CD4-positive, alpha-beta T cell treated with Interleukin-12 subunit alpha and Interleukin-12 subunit beta, for 1 hour (primary cell): Measurements from ENCODE around the gene ATP2A3.
"Not testable (repeated sequence)": the region's sequence is repeated elsewhere in the genome, so short reads cannot be mapped to it uniquely, and the experiment has no call there.

Source experiments
- DNase-seq: peaks from one replicate; pipeline ENCODE4 v3.0.0-alpha.2; 2020

ATP2A3 gene

DNA sequence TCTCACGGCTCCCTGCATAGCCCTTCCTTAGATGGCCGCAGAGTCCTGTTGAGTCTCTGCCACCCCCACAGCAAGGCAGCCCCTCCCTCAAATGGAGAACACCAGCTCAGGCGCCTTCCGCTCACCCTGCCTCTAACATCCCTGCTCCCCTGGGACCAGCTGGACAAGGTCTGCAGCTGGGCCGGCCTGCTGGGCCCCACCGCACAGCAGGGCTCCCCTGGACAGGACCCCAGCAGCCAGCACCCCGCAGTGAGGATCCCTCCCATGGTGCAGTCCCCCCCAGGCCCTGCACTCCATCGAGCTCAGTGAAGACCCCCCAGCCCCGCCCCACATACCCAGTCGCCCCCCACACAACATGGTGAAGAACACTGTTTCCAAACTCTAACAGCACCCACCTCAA, 10.2 kb downstream of the ATP2A3 start:
- no peak for DNase-seq

DNA sequence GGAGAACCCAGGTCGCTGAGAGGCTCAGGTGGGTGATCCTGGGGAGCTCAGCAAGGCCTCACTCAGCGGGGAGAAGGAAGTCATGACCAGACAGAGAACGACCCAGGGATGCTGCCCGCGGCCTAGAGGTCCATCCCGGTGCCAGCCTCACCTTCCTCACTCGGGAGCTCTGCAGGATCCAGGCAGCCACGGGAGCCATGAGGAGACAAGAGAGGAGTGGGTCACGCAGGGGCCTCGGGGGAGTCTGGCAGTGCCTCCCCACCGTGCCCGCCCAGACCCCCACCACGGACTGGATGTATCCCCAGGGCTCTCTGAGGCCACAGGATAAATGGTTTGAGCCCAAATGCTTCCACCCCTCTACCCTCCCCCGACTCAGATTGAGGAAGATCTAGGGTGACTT, 10.7 kb downstream of the ATP2A3 start:
- DNase-seq = no peak

DNA sequence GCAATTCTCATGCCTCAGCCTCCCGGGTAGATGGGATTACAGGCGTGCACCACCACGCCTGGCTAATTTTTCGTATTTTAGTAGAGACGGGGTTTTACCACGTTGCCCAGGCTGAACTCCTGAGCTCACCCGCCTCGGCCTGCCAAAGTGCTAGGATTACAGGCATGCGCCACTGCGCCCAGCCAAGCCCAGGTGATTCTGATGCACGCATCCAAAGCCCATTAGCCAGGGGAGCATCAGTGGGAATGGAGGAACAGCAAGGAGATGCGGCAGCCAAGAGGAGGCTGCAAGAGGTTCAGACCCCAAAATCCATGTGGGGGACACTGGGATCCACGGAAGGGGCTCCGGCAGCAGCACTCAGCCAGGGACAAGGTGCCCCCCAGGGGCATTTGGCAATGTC, 12.1 kb downstream of the ATP2A3 start:
- DNase-seq = no peak

DNA sequence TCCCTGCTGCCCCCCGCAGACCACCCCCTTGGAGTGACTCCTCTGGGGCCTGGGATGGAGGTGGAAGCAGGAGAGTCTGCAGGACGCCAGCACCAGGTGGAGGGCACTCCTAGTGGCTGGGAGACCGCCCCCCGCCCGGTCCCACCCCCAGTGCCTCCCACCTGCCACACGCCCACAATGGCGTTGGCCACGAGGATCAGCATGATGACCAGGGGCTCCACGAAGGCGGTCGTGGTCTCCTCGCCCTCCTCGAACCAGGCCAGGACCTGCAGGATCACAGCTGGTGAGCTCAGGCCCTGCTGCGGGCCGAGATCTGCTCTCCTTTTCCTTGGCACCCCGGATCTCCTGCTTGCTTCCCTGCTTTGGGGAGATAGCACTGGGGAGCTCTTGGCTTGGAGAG, 12.8 kb downstream of the ATP2A3 start:
- DNase-seq = no peak

DNA sequence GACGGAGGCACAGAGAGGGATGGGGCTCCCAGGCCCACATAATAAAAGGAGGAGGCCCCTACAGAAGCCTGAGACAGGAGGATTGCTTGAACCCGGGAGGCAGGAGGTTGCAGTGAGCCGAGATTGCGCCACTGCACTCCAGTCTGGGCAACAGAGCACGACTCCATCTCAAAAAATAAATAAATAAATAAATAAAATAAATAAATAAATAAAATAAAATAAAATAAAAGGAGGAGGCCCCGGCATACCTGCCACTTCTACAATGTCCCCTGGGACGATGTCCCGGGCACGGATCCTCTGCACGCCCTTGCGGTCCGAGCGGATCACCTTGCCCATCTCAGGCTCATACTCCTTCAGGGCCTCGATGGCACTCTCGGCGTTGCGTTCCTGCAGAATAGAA, 13.2 kb downstream of the ATP2A3 start:
- DNase-seq = no peak

DNA sequence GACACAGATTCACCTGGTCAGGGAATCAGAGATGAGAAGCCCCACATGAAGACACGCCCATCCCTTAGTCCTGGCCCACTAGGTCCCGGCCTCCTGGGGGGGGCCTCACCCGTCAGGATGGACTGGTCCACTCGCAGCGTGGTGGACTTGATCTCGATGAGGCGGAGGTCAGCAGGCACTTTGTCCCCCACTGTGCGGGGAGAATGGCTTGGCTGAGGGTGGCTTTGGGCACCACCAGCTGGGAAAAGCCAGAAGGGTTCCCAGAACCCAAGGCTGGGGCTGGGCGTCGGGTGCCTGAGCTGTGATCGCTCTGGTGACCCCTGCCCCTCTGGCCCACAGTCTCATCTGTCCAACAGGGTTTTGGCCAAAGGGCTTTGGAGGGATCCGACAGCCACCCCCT, 13.7 kb downstream of the ATP2A3 start:
- DNase-seq = no peak

DNA sequence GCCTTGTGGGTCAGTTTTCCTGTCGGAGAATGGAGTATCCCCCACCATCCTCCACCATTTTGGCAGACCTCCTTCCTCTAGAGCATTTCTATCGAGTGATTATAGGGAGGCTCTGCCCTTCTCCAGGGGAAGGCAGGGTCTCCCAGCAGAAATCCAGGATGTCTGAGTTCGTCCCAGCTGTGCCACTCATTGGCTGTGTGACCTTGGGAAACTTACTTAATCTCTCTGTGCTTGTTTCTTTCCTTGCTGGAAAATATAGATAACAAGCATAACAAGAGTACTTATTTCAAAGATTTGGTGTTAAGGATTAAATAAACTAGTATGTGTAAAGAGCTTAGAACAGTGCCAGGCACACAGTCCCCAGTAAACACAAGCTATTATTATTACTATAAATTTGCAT, 14.8 kb downstream of the ATP2A3 start:
- no peak for DNase-seq

DNA sequence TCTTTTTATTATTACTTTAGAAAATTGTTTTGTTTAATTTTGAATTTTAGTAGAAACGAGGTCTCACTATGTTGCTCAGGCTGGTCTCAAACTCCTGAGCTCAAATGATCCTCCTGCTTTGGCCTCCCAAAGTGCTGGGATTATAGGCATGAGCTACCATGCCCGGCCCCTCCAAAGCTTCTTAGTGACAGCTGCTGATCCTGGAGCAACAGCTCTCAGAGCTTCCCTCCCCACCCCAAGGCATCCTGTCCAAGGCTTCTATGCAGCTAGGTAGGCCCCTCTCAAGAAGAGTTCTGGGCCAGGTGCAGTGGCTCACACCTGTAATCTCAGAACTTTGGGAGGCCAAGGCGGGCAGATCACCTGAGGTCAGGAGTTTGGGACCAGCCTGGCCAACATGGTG, 15.7 kb downstream of the ATP2A3 start:
- DNase-seq = not testable (repeated sequence)

DNA sequence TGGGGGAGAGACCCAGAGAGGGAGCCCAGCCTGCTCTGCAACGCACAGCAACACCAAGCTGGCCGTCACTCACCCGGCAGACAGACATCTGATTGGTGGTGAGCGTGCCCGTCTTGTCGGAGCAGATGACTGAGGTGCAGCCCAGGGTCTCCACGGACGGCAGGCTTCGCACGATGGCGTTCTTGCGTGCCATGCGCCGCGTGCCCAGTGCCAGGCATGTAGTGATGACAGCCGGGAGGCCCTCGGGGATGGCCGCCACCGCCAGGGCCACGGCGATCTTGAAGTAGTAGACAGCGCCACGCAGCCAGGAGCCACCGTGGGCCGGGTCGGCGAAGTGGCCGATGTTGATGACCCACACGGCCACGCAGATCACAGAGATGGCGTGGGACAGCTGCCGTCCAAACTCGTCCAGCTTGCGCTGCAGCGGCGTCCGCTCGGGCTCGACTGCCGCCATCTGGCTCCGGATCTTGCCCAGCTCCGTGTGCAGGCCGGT, 16.9 kb downstream of the ATP2A3 start:
- DNase-seq = no peak

DNA sequence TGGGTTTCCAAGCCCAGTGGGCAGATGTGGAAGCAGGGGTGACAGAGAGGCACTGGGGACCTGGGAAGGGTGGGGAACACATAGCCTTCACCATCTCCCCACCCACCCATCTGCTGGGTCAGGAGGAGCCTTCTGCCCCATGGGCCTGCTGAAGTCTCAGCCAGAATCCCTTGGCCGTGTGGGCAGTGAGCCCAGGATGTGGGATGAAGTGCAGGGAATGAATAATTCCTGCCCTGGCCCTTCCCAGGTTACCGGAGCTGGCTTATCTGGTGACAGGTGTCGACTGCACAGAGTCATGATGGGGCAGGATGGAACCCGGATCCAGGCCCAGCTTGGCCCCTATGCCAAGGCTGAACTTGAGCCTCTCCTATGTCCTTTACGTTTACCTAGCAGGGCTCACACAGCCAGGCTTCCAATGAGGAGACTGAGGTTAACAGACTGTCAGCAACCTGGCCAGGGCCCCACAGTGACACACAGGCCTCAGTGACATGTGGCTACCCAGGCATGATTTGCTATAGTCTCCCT, 17.5 kb downstream of the ATP2A3 start:
- no peak for DNase-seq

DNA sequence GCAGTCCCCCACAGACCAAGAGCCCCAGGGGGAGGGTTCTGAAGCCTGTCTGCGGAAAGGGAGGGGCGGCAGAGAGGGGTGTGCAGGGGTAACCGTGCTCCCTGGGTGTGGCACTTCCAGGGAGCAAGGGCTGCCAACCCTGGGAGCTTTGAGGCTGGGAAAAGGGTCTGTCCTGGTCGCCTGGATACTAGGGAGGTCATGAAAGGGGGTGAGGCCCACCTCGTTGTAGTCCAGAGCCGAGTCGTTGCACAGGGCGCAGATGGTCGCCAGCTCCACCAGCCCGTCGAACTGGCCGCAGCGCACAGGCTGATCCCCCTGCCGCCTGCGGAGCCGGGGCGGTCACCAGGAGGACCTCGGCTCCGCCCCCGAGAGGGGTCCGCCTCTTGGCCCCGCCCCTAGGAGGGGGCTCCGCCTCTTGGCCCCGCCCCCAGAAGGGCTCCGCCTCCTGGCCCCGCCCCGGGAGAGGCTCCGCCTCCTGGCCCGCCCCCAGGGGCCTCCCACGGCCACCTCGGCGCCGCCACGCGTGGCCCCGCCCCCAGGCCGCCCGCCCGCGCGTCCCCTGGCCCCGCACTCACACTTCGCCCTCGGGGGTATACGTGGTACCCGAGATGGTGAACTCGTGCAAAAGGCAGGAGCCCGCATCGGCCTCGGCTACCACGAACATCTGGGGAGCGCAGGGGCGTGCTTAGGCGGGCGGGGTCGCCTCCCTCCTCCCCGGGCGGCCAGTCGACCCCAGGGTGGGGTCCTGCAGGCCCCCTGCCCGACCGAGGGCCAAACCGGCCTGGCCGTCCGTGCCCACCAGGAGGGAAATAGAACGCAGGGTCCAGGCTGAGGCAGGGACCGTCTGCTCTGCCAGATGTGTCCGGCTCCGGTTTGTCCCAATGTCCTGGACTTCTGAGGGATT, 19.5 kb downstream of the ATP2A3 start:
- DNase-seq = peak; percentile 48

DNA sequence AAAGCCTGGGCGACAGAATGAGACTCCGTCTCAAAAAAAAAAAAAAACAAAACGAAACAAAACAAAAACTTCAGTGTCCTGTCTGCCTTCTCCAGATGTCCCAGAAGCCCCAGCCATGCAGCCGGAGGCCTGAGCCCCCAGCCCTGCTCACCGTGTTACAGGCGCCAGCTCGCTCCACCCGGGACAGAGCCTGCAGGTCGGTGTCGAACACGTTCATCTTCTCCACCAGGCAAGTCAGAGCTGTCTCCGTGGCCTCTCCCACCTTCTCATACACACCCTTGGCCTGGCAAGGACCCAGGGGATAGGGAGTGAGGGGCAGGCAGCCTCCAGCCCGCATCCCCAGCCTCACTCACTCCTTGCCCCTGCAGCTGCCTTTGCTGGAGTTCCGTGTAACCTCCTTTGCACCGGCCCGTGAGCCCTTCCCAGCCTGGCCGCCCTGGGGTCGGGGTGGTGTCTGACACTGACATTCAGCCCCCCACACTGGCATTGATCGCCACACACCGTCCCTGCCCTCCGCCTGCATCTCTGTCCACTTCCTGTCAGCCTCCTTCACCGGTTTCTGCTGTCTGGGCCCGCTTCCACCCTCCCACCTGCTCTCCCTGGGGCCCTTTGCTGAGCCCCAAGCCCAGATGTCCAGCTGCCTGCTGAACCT, 20.9 kb downstream of the ATP2A3 start:
- DNase-seq = no peak

DNA sequence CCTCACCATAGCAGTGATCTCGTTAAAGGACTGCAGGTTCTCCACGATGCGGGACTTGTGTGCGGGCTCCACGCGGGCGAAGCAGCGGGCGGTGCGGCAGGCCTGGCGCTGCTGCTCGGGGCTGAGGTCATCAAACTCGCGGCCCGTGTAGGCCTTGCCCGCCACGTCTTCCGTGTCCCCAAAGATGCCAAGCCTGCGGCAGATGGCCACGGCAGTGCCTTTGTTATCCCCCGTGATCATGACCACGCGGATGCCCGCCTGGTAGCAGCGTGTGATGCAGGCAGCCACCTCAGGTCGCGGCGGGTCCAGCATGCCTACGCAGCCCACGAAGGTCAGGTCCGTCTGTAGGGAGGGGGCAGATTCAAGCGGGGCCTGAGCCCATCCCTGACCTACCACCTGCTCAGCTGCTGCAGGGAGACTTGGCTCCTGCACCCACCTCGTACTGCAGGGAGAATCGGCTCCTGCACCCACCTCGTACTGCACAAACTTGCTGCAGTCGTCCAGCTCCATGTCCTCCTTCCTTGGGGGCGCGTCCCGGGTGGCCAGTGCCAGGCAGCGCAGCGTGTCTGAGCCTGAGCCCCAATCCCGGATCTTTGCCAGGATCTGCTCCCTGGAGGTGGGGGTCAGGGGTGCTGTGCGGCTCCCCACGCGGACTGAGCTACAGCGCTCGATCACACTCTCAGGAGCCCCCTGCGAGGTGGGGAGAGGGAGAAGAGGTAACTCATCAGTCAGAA, 23.1 kb downstream of the ATP2A3 start:
- DNase-seq = no peak

DNA sequence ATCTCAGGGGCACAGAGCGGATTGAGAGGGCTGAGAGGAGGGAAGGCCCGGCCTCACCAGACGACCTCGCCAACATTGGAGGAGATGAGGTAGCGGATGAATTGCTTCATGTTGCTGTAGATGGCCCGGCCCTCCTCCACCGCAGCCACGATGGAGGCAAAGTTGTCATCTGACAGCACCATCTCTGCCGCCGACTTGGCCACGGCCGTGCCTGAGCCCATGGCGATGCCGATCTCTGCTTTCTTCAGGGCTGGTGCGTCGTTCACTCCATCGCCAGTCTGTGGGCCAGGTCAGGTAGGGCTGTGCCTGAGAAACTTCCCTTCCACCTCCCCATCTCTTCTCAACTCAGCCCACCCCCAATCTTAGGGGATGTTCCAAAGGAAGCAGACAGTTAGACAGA, 26.9 kb downstream of the ATP2A3 start:
- no peak for DNase-seq

DNA sequence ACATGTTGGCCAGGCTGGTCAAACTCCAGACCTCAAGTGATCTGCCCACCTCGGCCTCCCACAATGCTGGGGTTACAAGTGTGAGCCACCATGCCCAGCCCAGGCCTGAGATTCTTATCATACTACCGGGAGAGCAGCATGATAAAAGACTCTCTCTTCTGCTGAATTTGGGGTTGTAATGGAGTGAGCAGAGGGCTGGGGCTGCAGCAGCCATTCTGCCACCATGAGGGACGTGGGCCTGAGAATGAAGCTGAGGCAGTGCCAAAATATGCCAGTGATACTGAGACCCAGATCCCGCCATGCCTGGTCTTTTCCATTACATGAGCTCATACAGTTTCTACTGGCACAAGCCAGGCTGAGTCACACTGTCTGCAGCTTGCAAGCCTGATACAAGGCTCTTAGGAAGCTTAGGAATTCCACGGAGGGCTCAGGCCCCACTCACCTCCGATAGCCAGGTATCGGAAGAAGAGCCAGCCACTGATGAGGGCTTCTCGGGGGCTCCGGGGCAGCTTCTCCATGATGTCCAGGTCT, 28.3 kb downstream of the ATP2A3 start:
- no peak for DNase-seq

DNA sequence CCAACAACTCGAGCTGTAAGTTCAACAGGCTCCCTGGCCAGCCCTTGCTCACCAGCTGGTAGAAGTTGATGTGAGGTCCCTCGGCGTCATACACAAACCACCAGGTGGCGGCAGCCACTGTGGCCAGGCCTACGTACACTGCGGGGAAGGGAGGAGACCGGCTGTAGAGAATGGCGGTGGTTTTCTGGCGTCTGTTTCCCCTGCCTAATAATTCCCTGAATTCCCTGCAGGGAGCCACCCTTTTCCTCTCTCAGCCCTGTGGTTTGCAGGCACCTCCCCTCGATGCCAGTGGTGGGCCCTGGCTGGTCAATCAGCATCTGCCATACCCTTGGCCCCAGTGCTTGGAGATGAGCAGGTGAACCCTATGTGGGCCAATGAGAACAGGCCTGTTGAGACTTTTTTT, 29.1 kb downstream of the ATP2A3 start:
- DNase-seq = peak; percentile 31

DNA sequence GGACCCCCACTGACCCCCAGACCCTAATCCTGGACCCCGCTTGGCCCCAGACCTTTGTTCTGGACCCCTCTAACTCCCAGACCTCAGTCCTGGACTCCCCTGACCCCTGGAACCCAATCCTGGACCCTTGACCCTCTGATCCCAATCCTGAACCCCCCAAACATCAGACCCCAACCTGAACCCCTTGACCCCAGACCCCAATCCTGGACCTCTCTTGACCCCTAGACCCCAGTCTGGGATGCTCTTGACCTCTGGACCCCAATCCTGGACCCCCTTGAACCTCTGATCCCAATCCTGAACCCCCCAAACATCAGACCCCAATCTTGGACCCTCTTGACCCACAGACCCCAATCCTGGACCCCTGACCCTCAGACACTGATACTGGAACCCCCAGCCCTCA, 34.5 kb downstream of the ATP2A3 start:
- no peak for DNase-seq

DNA sequence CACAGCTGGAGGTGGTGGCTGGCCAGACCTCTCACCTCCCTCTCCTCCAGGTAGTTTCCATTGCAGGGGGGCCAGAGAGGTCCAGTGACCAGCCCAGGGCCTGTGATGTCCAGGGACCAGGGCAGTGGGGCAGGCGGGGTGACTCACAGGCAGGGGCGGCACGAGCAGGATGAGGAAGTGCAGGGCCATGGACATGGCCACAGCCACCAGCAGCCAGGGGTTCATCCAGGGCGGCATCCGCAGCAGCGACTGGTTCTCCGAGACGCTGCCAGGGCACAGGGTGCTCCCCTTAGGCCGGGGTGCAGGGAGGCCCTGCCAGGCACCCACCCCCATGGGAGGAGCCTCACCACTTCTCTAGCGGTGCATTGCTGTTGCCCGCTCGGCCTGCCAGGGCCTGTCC, 35.1 kb downstream of the ATP2A3 start:
- DNase-seq = no peak

DNA sequence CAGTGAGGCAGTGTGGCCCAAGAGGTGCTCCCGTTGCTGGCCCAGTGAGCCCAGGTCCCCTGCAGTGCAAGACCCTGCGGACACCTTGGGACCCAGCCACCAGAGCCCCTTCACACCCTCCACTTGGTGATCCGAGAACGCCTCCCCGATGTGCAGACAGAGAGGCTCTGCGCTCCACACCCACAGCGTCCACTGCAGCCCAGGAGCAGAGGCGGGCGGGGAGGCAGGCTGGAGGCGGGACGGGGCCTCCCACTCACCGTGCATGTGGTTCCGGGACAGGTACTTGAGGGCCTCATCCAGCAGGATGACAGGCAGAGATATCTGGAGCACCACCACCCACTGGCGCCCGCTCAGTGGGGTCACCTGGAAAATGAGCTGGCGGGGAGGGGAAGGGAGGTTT, 35.8 kb downstream of the ATP2A3 start:
- DNase-seq = no peak

DNA sequence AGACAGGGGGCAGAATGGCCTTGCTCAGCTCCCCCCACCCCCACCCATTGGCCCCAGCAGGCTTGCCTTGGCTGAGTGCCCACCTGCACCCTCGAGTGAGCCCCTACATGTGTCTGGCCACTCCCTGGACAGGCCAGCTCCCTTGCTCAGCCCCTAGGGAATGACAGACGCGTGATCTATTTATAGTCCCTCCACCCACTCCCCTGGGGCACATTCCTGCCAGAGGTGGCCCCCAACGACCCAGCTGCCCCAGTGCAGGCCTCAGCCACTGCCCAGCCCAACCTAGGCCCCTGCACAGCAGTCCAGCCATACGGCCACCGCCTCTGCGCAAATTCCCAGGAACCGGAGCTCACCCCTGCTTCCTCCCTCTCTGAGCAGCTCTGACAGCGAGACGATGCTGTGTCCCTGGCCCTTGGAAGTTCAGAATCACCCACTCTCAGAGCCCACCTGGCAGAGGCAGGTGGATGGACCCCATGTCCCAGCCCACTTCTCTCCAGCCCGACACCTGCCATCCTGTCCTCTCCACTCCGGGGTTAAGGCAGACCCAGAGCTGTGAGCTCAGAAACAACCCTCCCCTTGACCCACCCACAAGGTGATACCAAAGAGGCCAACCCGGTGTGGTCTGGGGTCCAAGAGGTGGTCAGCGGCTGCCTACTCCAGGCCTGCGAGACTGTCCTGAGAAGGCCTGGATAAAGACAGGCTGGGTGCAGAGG, 36.5 kb downstream of the ATP2A3 start:
- DNase-seq = no peak

DNA sequence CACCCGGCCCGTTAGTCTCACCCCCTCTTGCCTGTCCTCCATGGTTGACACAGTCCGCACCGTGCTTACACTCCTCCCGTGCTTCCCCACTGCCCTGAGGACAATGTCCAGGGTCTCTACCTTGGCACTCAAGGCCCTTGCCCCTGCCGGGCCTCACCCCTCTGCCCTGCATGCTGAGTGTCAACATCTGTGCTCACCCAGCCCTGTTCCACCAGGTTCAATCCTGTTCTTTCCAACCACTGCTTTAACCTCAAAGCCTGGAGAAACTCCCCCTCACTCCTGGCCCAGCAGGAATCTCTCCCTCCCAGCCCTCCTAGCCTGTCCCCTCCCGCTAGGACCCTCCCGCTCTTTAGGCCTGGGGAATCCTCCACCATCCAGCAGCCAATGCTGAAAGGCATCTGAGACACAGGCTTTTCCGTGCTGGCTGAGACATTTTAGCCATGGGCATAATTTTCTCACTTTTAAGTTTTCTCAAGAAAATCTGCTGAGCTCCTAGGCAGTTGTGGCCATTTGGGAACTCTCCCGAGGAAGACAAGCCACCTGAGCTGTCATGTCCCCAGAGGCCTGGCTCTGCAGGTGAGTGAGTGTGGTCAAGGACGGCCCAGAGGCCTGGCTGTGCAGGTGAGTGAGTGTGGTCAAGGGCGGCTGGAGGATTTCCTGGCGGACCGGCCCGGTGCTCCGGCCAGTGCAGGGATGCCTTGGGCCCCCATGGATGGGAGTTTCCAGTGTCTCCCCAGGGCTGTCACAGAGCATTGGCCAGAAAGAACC, 37.2 kb downstream of the ATP2A3 start:
- DNase-seq = no peak
